ENCODE results near the gene GRIK4.

GRIK4 gene

DNA sequence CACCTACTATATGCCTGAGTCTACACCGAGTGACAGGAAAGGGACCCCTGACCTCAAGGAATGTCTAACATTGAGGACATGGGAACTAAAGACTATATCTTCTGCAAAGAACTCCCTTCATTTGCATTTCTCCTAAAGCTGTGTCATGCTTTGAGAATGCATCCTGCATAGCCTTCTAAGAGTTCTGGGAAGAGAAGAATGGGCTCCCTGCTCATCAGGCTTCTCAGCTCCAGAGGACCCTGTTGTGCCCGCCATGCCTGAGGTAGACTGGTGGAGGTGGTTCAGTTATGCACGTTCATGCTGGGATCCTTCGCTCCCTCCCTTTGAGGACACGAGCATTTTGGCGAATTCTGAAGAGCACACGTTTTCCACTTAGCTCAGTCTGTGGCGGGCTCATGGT lies 63.3 kb downstream of the GRIK4 start:
- no peak overlapping the region for H3K4me3 ChIP-seq (ENCODE audit: low read length)
- H3F3A ChIP-seq (ENCODE audit: control insufficient read depth, insufficient read depth), result no peaks in the 10 kb centered on the region
- no peaks in the 10 kb centered on the region for H3K9me2 ChIP-seq (replicated peaks; ENCODE audit: control insufficient read depth, low read length)
- no peak overlapping the region for H3K27ac ChIP-seq (ENCODE audit: low read depth, low read length)
- no peaks in the 10 kb centered on the region for H3K79me2 ChIP-seq (ENCODE audit: control insufficient read depth, low read length)
- no peaks in the 10 kb centered on the region for H4K20me1 ChIP-seq (ENCODE audit: control insufficient read depth, insufficient read depth, low read depth, low read length)
- no peak overlapping the region for H3K4me2 ChIP-seq (ENCODE audit: low read length)
- H3K36me3 ChIP-seq (ENCODE audit: control insufficient read depth, low read length), result no peaks in the 10 kb centered on the region
- H3K9me3 ChIP-seq (ENCODE audit: control insufficient read depth, insufficient read depth, low read length), result no peaks in the 10 kb centered on the region
- TF ChIP-seq CTCF (IDR thresholded peaks at IDR 0.05; ENCODE audit: low read depth, low read length, poor library complexity, severe bottlenecking) (no peak), EZH2phosphoT487 (IDR thresholded peaks at IDR 0.05; ENCODE audit: borderline replicate concordance, low read length) (no peak)
- no peaks in the 10 kb centered on the region for H3K4me1 ChIP-seq (ENCODE audit: control insufficient read depth, low read length)
- peaks cover 9% of the 10 kb centered on the region for H3K27me3 ChIP-seq (ENCODE audit: control insufficient read depth, low read length)

DNA sequence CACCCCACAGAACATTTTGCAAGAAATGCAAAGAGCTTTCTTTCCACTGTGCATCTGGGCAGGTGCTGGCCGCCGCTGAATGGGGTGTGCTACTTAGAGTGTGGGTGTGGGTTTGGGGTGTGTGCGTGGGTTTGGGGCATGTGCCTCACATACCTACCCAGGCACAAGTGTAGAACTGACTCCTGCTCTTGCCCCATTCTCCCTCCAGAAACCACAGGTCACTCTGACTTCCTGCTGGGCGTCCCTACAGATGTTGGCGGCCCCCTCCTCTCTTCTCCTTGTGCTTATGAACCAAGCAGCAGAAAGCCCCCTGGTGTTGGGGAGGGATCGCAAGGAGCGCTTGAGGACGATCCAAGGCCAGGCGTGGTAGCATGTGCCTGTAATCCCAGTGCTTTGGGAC lies 63.9 kb downstream of the GRIK4 start:
- Histone ChIP-seq H3K4me2 (ENCODE audit: low read length) (no peak overlapping the region), H3K4me1 (ENCODE audit: control insufficient read depth, low read length) (no peaks in the 10 kb centered on the region), H3K4me3 (ENCODE audit: low read length) (no peak overlapping the region), H3K27ac (ENCODE audit: low read depth, low read length) (no peak overlapping the region), H3F3A (ENCODE audit: control insufficient read depth, insufficient read depth) (no peaks in the 10 kb centered on the region), H3K36me3 (ENCODE audit: control insufficient read depth, low read length) (no peaks in the 10 kb centered on the region), H4K20me1 (ENCODE audit: control insufficient read depth, insufficient read depth, low read depth, low read length) (no peaks in the 10 kb centered on the region), H3K79me2 (ENCODE audit: control insufficient read depth, low read length) (no peaks in the 10 kb centered on the region), H3K9me3 (ENCODE audit: control insufficient read depth, insufficient read depth, low read length) (no peaks in the 10 kb centered on the region), H3K27me3 (ENCODE audit: control insufficient read depth, low read length) (peaks cover 10% of the 10 kb centered on the region), H3K9me2 (replicated peaks; ENCODE audit: control insufficient read depth, low read length) (no peaks in the 10 kb centered on the region)
- TF ChIP-seq CTCF (IDR thresholded peaks at IDR 0.05; ENCODE audit: low read depth, low read length, poor library complexity, severe bottlenecking) (no peak), EZH2phosphoT487 (IDR thresholded peaks at IDR 0.05; ENCODE audit: borderline replicate concordance, low read length) (no peak)

GRCh38 chr11:120576606-120577005 lies 65.1 kb downstream of the GRIK4 start:
- H3K4me3 ChIP-seq (ENCODE audit: low read length), result no peak overlapping the region
- H3K79me2 ChIP-seq (ENCODE audit: control insufficient read depth, low read length), result no peaks in the 10 kb centered on the region
- no peaks in the 10 kb centered on the region for H3K4me1 ChIP-seq (ENCODE audit: control insufficient read depth, low read length)
- no peak overlapping the region for H3K27ac ChIP-seq (ENCODE audit: low read depth, low read length)
- peaks cover 17% of the 10 kb centered on the region for H3K27me3 ChIP-seq (ENCODE audit: control insufficient read depth, low read length)
- no peaks in the 10 kb centered on the region for H3K9me2 ChIP-seq (replicated peaks; ENCODE audit: control insufficient read depth, low read length)
- H3K9me3 ChIP-seq (ENCODE audit: control insufficient read depth, insufficient read depth, low read length), result no peaks in the 10 kb centered on the region
- H4K20me1 ChIP-seq (ENCODE audit: control insufficient read depth, insufficient read depth, low read depth, low read length), result no peaks in the 10 kb centered on the region
- no peak overlapping the region for H3K4me2 ChIP-seq (ENCODE audit: low read length)
- TF ChIP-seq EZH2phosphoT487 (IDR thresholded peaks at IDR 0.05; ENCODE audit: borderline replicate concordance, low read length) (no peak), CTCF (IDR thresholded peaks at IDR 0.05; ENCODE audit: low read depth, low read length, poor library complexity, severe bottlenecking) (no peak)
- H3K36me3 ChIP-seq (ENCODE audit: control insufficient read depth, low read length), result no peaks in the 10 kb centered on the region
- no peaks in the 10 kb centered on the region for H3F3A ChIP-seq (ENCODE audit: control insufficient read depth, insufficient read depth)

- Histone ChIP-seq H4K20me1 (ENCODE audit: control insufficient read depth, insufficient read depth, low read depth, low read length) (no peaks in the 10 kb centered on the region), H3K79me2 (ENCODE audit: control insufficient read depth, low read length) (no peaks in the 10 kb centered on the region), H3K4me3 (ENCODE audit: low read length) (no peak overlapping the region), H3K36me3 (ENCODE audit: control insufficient read depth, low read length) (no peaks in the 10 kb centered on the region), H3F3A (ENCODE audit: control insufficient read depth, insufficient read depth) (no peaks in the 10 kb centered on the region), H3K9me3 (ENCODE audit: control insufficient read depth, insufficient read depth, low read length) (no peaks in the 10 kb centered on the region), H3K27ac (ENCODE audit: low read depth, low read length) (no peak overlapping the region), H3K4me1 (ENCODE audit: control insufficient read depth, low read length) (no peaks in the 10 kb centered on the region), H3K9me2 (replicated peaks; ENCODE audit: control insufficient read depth, low read length) (no peaks in the 10 kb centered on the region), H3K4me2 (ENCODE audit: low read length) (no peak overlapping the region), H3K27me3 (ENCODE audit: control insufficient read depth, low read length) (peaks cover 17% of the 10 kb centered on the region)
- no peak for TF ChIP-seq CTCF (IDR thresholded peaks at IDR 0.05; ENCODE audit: low read depth, low read length, poor library complexity, severe bottlenecking)
- no peak for TF ChIP-seq EZH2phosphoT487 (IDR thresholded peaks at IDR 0.05; ENCODE audit: borderline replicate concordance, low read length)
Observed at GRCh38 chr11:120577041-120577440, 65.5 kb downstream of the GRIK4 start.

Measured in DOHH2 (cell line).